Measurements from ENCODE around the gene DSP.

- TF ChIP-seq EZH2phosphoT487 (IDR thresholded peaks at IDR 0.05; ENCODE audit: insufficient read depth, low read depth), result no peak
- no peak for TF ChIP-seq EZH2 (IDR thresholded peaks at IDR 0.05; ENCODE audit: insufficient read depth, poor library complexity, severe bottlenecking)
Observed at GRCh38 chr6:7632501-7633290, 91.2 kb downstream of the DSP start.
